Progenitor cell of endocrine pancreas (in vitro differentiated cells): ENCODE data around the gene PPP1R37. TPM values are rescaled to one million over a fixed set of nuclear protein-coding genes. Genes with fewer than 3 reads are reported as not detected.

ENCODE experiments used
- DNase-seq: peaks from one replicate; pipeline ENCODE4 v3.0.0; 2021; ENCODE audit warnings: low spot score; ENCODE audit not compliant: unreplicated experiment
- H3K27ac Mint-ChIP-seq: 2 replicates; pipeline ENCODE4 v1.8.0; 2021; ENCODE audit warnings: mild to moderate bottlenecking, moderate library complexity, mixed read lengths
- H3K27me3 Mint-ChIP-seq: 2 replicates; pipeline ENCODE4 v1.8.0; 2021; ENCODE audit warnings: mixed read lengths
- H3K36me3 Mint-ChIP-seq: 2 replicates; pipeline ENCODE4 v1.8.0; 2022; ENCODE audit warnings: mixed read lengths; ENCODE audit not compliant: insufficient read depth
- H3K4me1 Mint-ChIP-seq: 2 replicates; pipeline ENCODE4 v1.8.0; 2021; ENCODE audit warnings: low read depth, mixed read lengths
- H3K4me3 Mint-ChIP-seq: 2 replicates; pipeline ENCODE4 v1.8.0; 2021; ENCODE audit warnings: low read depth, mild to moderate bottlenecking, moderate library complexity, mixed read lengths
- H3K9me3 Mint-ChIP-seq: 2 replicates; pipeline ENCODE4 v1.8.0; 2021; ENCODE audit warnings: low read depth, mixed read lengths
- CTCF ChIP-seq: fragments of 200-600 bp; sonication (generic); IDR thresholded peaks from one replicate; pipeline ENCODE4 v1.5.0; 2021; ENCODE audit warnings: antibody characterized with exemption, mild to moderate bottlenecking; ENCODE audit not compliant: unreplicated experiment
- total RNA-seq: library from RNA; stranded (reverse); gene quantifications from 2 replicates; pipeline ENCODE4 v1.2.1, GENCODE V29; 2021

Gene PPP1R37
- total RNA-seq, 1 donor from 2014 or later = 45.8 TPM

DNA sequence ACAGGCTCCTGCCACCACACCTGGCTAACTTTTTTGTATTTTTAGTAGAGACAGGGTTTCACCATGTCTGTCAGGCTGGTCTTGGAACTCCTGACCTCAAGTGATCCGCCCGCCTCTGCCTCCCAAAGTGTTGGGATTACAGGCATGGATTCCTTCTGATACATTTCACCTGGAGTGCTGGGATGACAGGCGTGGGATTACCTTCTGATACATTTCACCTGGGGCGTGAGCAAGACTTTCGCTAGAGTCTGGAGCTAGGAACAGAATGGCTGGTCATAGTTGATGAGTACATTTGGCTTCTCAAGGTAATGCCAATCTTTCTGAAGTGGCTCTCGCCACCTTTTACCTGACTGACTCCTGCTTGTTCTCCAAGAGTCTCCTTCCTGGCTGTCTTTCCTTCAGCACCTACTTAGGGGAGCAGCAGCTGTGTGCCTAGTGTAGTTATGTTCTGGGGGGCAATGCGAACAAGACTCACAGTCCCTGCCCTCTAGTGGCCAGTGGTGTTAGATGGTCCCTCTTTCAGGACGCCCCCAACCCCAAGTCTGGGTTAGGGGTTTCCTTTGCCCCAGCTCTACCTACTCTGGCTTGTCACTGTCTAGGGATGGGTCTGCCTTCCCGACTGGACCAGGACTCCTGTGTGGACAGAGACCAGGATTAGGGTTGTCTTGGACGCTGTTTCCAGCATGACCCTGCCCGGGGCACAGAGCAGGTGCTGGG, 19.3 kb downstream of the PPP1R37 start:
- peaks cover 33% of the 10 kb centered on the region for H3K4me1 Mint-ChIP-seq
- no peaks in the 10 kb centered on the region for H3K36me3 Mint-ChIP-seq
- no peak for DNase-seq
- H3K4me3 Mint-ChIP-seq = no peak overlapping the region
- H3K9me3 Mint-ChIP-seq = no peaks in the 10 kb centered on the region
- H3K27me3 Mint-ChIP-seq = no peaks in the 10 kb centered on the region
- H3K27ac Mint-ChIP-seq = peak overlapping the region; percentile 69
- TF ChIP-seq CTCF = no peak

GRCh38 chr19:45113628-45114027, 20.6 kb downstream of the PPP1R37 start:
- DNase-seq = no peak
- peaks cover 33% of the 10 kb centered on the region for H3K4me1 Mint-ChIP-seq
- TF ChIP-seq CTCF = no peak
- H3K36me3 Mint-ChIP-seq = no peaks in the 10 kb centered on the region
- no peaks in the 10 kb centered on the region for H3K27me3 Mint-ChIP-seq
- H3K27ac Mint-ChIP-seq = peak overlapping the region; percentile 96
- peak overlapping the region; percentile 31 for H3K4me3 Mint-ChIP-seq
- no peaks in the 10 kb centered on the region for H3K9me3 Mint-ChIP-seq

DNA sequence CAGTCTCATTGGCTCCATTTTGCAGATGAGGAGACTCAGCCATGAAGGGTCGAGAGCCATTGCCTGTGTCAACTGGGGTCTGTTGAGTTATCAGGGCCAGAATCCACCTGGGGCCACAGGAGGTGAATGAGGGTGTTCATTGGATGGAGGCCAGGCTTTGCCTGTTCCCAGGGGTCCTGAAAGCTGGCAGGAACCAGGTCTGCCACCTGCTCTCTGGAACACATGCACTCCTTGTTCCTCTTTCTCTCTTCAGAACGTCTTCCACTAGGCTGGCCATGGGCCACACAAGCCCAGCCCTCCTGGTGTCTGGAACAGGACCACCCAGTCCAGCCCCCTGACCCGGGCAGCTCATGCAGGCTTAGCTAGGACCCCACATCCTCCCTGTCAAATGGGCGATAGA, 21.1 kb downstream of the PPP1R37 start:
- Mint-ChIP-seq H3K4me1 (peaks cover 33% of the 10 kb centered on the region), H3K9me3 (no peaks in the 10 kb centered on the region), H3K36me3 (no peaks in the 10 kb centered on the region), H3K27me3 (no peaks in the 10 kb centered on the region), H3K4me3 (peak overlapping the region; percentile 21), H3K27ac (peak overlapping the region; percentile 96)
- no peak for TF ChIP-seq CTCF
- no peak for DNase-seq

- no peaks in the 10 kb centered on the region for H3K9me3 Mint-ChIP-seq
- H3K4me3 Mint-ChIP-seq = no peak overlapping the region
- H3K27ac Mint-ChIP-seq = no peak overlapping the region
- DNase-seq = no peak
- peaks cover 33% of the 10 kb centered on the region for H3K4me1 Mint-ChIP-seq
- no peaks in the 10 kb centered on the region for H3K36me3 Mint-ChIP-seq
- no peak for TF ChIP-seq CTCF
- H3K27me3 Mint-ChIP-seq = no peaks in the 10 kb centered on the region
These were observed 23.0 kb downstream of the PPP1R37 start for GRCh38 chr19:45115809-45116615.

DNA sequence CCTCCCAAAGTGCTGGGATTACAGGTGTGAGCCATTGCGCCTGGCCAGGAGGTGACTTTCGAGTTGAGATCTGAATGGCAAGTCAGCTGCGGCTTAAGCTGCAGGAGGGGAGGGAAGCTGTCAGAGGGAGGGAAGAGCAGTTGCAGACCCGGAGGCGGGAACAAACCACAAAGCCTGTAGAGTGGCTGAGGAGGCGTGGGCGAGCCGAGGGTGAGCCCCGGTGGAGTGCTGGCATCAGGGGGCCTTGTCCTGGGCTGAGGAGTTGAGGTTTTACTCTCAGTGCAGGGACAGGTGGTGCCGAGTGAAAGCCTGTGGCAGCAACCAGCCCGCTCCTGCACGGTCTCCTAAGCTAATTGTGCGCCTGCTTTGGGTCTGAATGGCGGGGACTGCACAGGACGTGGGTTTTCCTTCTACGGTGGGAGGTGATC, 24.2 kb downstream of the PPP1R37 start:
- no peaks in the 10 kb centered on the region for H3K27me3 Mint-ChIP-seq
- H3K9me3 Mint-ChIP-seq = no peaks in the 10 kb centered on the region
- H3K4me1 Mint-ChIP-seq = peaks cover 26% of the 10 kb centered on the region
- no peak for TF ChIP-seq CTCF
- no peaks in the 10 kb centered on the region for H3K36me3 Mint-ChIP-seq
- H3K27ac Mint-ChIP-seq = peak overlapping the region; percentile 39
- DNase-seq = no peak
- no peak overlapping the region for H3K4me3 Mint-ChIP-seq
